Vagina (tissue), 2 donors: ENCODE measurements around the gene RAB3IL1.

Experiments
- POLR2A ChIP-seq, 2 donors: fragments of 450-650 bp; IDR thresholded peaks; one replicate each; pipeline ENCODE4 v1.6.1; 2017; ENCODE audit warnings: antibody characterized with exemption in 2 of 2, mild to moderate bottlenecking in 2 of 2, moderate library complexity in 2 of 2
- POLR2AphosphoS5 ChIP-seq, 2 donors: sonication (generic); formaldehyde crosslinking; IDR thresholded peaks; one replicate each; pipeline ENCODE4 v1.9.0; 2017; ENCODE audit warnings: antibody characterized with exemption in 2 of 2, mild to moderate bottlenecking in 2 of 2, low read depth in 1 of 2; ENCODE audit not compliant: insufficient read depth in 1 of 2

- no peak for TF ChIP-seq POLR2AphosphoS5 (IDR thresholded peaks at IDR 0.05; ENCODE audit: insufficient read depth in 1 of 2, low read depth in 1 of 2)
- no peak for TF ChIP-seq POLR2A (IDR thresholded peaks at IDR 0.05)
Measured at GRCh38 chr11:61927501-61927900, 10.1 kb upstream of the RAB3IL1 start.
